Activated CD4-positive, CD25-positive, alpha-beta regulatory T cell (primary cell): Measurements from ENCODE around the gene ARL2BP.

Source experiments
- DNase-seq, 4 experiments: peaks; one replicate each; lab custom pipeline; 2025; lab: John Stamatoyannopoulos, UW

Gene ARL2BP

DNA sequence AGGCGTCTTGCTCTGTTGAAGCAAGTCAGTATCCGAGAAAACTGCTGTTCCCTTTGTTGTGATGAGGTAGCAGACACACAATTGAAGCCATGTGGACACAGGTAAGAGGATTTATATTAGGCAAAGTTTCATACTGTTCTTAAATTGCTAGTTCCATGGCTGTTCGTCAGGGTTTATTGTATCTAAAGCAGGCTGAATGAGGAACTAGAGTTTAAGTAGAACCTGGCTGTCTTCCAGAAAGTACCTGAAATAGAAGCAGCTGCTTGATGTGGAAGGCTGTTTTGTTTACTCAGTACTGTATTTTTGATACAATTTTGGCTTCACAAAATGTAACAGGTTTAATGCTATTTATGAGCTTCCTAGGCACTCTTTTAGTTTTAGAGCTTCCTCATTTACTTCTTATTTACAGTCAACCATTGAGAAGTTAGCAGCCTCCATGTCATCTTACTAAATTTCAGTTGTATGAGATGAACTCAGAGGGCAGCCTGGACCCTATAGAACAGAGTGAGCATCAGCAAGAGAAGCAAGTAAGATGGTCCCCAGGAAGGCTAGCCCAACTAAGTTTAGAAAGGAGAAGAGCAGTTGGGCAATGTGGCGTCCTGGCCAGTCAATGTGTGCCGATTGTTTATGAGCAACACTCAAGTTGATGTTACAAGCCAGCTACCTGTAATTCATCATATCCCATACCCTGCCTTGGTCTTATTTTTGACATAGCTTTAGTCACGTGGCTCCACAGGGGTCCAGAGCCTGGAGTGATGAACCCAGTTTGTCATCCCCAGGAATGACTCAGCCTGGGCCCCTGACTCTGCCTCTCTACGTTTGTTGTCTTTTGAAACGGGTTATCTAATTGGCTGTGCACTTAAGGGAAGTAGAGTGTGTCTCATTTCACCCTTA is 9.7 kb upstream of the ARL2BP start:
- DNase-seq: no peak

DNA sequence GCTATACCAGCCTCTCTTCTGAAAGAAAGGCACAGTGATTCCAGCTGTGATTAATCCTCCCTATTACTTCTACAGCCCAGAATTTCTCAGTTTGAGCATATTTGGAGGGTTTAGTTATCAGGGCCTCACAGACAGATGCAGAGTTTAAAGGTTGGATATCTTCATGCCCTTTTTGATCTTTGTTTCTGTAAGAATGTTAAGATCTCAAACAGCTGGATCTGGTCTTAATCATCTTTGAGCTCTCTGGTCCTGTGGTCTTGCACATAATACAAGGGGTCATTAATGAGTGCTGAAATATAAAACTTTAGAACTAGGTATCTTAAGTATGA is 9.1 kb upstream of the ARL2BP start:
- DNase-seq: no peak

- DNase-seq: no peak
Observed at GRCh38 chr16:57238682-57239081, 6.4 kb upstream of the ARL2BP start.

GRCh38 chr16:57239107-57239506 is 6.0 kb upstream of the ARL2BP start:
- no peak for DNase-seq

- no peak for DNase-seq
Observed at GRCh38 chr16:57240851-57241250, 4.2 kb upstream of the ARL2BP start.

GRCh38 chr16:57242650-57243049 is 2.4 kb upstream of the ARL2BP start:
- DNase-seq: no peak

DNA sequence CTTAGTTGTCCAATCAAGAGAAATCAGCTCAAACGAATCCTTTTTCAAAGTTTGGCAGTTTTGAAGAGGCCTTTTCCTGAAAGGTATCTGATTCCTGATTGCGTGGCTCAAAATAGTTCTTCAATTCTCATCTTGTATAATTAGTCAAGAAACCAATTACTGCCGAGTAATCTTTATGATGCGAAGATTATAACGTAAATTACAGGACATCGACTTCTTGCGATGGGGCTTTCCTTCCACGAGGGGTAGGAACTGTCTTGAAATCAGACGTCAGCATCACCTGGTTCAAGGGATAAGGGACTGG is 644 bp upstream of the ARL2BP start:
- no peak for DNase-seq

DNA sequence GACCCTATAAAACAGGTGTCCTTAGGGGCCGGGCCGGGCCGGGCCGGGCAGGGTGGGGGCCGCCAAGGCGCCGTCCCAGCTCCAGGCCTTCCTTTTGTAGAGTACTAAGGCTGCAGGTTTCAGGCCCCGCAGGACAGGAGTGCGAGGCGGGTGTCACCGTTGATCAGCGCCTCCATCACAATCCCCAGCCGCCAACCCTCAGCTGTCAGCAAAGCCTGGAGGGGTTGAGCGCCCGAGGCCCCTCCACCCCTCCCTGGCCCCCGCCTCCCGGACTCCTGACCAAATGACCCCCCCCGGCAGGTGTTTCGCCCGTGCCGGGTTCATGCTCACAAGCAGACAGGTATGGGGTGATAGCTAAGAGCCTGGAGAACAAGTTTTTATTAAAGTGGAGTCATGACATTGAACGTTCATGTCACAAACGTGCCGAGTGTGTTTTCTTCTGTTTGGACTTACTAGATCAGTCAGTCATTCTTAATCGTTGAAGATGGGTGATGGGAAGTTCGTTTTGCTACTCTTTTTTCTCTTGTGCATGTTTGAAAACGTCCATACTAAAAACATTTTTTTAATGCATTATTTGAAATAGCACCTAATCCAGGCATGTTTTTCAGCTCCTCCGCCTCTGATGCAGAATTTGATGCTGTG is 534 bp downstream of the ARL2BP start:
- no peak for DNase-seq

DNA sequence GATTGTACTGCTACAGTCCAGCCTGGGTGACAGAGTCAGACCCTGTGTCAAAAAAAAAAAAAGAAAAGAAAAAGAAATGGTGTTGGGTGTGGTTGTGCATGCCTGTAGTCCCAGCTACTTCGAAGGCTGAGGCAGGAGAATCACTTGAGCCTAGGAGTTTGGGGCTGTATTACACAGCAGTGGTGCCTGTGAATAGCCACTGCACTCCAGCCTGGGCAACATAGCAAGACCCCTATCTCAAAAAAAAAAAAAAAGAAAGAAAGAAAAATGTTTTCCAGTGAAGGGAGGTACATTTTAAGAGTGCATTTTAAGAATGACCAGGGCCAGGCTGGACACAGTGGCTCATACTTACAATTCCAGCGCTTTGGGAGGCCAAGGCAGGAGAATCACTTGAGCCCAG is 6.3 kb downstream of the ARL2BP start:
- DNase-seq: no peak

DNA sequence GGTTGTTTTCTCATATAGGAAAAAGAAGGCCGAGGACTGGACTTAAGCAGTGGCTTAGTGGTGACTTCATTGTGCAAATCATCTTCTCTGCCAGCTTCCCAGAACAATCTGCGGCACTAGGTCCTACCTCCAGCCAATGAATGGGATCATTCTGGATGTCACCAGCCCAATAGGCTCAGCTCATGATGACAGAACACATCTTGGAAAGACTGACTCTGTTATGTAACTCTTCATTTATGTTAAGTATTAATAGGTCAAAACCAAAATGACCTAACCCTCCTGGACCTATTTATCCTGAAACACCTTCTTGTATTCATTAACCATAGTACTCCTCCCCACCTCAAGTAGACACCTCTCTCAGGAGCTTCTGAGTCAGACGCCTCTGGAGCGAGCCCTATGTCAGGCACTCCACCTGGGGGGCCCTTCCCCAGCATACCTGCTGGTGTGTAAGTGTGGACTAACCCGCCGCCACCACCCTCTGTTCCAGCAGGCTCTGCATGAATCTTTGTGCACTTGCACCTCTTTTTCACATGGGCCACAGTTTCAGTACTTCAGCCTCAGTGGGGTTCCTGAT is 7.2 kb downstream of the ARL2BP start:
- DNase-seq: no peak

- DNase-seq: no peak
Observed at GRCh38 chr16:57253466-57253865, 8.4 kb downstream of the ARL2BP start.

DNA sequence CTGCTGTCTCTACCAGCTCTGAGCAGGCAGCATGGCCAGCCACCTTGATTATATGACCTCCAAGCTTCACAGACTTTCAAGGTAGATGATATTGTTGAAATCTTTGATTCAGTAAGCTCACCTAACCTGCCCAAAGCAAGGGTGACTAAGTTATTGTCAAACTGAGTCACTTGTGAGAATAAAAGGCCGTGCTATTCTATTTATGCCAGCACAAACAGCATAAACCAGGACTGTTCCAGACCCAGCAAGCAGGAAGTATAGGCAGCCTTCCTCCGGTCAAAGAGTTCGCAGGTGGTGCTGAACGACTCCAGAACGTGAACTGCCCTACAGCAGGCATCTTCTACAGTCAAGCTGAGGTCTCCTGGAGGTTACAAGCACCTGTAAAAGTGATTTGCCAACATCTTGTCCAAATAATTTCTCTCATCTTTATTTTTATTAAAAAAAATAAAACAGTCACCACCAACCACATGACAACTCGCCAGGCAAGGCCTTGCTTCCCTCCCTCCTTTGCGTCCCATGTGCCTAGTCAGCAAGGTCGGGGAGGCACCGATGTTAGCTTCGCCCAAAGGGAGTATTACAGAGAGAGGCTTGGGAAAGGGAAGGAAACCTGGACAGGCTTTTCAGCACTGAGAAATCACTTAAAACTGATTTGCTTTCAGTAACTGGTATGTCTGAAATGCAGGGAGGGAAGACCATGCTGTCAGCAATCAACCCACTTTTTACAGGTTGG is 10.8 kb downstream of the ARL2BP start:
- DNase-seq: no peak

DNA sequence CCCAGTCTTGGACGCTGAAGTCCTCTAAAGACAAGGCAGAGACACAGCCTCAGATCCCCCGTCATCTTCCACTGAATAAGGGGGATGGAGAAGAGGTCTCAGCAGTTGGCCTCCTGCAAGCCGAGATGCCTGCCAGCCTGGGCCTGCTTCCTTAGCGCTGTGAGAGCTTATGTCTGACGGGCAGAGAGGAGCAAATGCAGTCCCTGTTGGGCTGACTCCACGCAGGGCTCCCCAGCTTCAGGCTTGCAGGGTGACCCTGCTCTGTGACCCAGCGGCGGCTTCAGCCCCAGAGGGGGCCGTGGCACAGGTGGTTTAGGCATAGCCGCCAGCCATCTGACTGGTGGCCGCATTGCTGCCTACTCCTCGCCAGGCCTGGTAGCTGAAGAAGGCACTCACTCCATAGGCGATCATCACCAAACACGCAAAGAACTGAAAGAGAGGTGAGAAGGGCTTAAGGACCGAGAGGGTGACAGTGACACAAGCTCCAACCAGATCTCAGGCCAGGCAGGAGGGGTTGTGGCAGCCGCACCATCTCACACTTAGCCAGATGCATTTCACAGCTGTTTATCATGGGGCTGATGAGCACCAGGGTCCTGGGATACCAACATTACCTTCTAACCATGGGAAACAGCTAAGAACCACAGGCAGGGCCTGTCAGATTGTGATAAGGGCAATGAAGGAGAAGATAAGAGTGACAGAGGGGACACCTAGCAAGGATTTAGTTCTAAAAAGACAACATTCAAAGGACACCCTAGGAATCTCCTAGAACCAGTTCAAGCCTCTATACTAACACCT is 11.7 kb downstream of the ARL2BP start:
- no peak for DNase-seq

- DNase-seq: no peak
Observed at GRCh38 chr16:57257455-57258070, 12.5 kb downstream of the ARL2BP start.

DNA sequence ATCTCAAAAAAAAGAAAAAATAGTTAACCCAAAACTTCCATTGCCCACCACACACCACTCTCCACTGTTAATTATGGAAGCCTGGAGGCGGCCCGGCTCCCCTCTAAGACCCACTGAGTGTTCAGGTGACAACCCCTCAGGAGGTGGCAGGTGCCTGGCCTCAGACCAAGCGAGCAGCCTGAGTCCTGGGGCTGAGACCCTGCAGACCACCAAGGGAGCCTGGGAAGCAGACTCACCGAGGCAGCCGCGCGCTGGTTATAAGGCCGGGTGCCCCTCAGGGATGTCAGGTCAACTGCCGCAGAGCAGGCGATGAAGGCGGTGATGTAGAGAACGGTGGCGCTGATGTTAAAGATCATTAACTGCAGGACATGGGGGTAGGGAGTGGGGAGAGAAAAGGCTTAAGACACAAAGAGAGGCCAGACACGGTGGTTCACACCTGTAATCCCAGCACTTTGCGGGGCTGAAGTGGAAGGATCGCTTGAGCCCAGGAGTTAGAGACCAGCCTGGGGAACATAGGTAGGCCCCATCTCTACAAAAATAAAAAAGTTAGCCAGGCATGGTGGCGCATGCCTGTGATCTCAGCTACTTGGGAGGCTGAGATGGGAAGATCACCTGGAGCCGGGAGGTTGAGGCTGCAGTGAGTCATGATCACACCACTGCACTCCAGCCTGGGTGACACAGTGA is 13.3 kb downstream of the ARL2BP start:
- DNase-seq: no peak

GRCh38 chr16:57258910-57259475 is 13.9 kb downstream of the ARL2BP start:
- no peak for DNase-seq

- DNase-seq: no peak
Observed at GRCh38 chr16:57260294-57260929, 15.4 kb downstream of the ARL2BP start.

- DNase-seq: no peak
Observed at GRCh38 chr16:57261806-57262205, 16.7 kb downstream of the ARL2BP start.

- DNase-seq: no peak
Observed at GRCh38 chr16:57262841-57263540, 17.9 kb downstream of the ARL2BP start.
